ENCODE data around the gene PPP2R2D.

GRCh38 chr10:131931981-131932380 lies 31.2 kb downstream of the PPP2R2D start:
- TF ChIP-seq POLR2A (IDR thresholded peaks at IDR 0.05) (no peak), CTCF (IDR thresholded peaks at IDR 0.05) (no peak)

Data from lower leg skin (tissue), 3 donors.